ES-I3 (cell line): ENCODE data around the gene DENND4C.
"Not testable (repeated sequence)": the region's sequence is repeated elsewhere in the genome, so short reads cannot be mapped to it uniquely, and the experiment has no call there.

Source experiments
- H3K36me3 ChIP-seq: 2 replicates; pipeline ENCODE4 v1.6.1; 2013; ENCODE audit warnings: mild to moderate bottlenecking, low read length, control low read depth, moderate library complexity; ENCODE audit not compliant: insufficient read depth
- H3K4me1 ChIP-seq: 2 replicates; pipeline ENCODE4 v1.6.1; 2013; ENCODE audit warnings: mild to moderate bottlenecking, control low read depth, low read length; ENCODE audit not compliant: insufficient read depth
- H3K9ac ChIP-seq: 2 replicates; pipeline ENCODE4 v1.6.1; 2013; ENCODE audit warnings: low read depth, mild to moderate bottlenecking, low read length, moderate library complexity
- H3K9me3 ChIP-seq: 2 replicates; pipeline ENCODE4 v1.6.1; 2013; ENCODE audit warnings: mild to moderate bottlenecking, low read length, moderate library complexity; ENCODE audit not compliant: control insufficient read depth, insufficient read depth

The DENND4C gene

GRCh38 chr9:19266778-19267384, 36.4 kb downstream of the DENND4C start:
- H3K9me3 ChIP-seq: peaks cover 14% of the 10 kb centered on the region; the same call in 1 of the 2 replicates
- H3K4me1 ChIP-seq, H3K36me3 ChIP-seq, H3K9ac ChIP-seq: not testable (repeated sequence)

- H3K36me3 ChIP-seq: no peaks in the 10 kb centered on the region
- peaks cover 14% of the 10 kb centered on the region; the same call in 1 of the 2 replicates for H3K9me3 ChIP-seq
- H3K9ac ChIP-seq: no peak overlapping the region
- H3K4me1 ChIP-seq: no peaks in the 10 kb centered on the region
Measured at GRCh38 chr9:19269582-19269981, 39.1 kb downstream of the DENND4C start.

DNA sequence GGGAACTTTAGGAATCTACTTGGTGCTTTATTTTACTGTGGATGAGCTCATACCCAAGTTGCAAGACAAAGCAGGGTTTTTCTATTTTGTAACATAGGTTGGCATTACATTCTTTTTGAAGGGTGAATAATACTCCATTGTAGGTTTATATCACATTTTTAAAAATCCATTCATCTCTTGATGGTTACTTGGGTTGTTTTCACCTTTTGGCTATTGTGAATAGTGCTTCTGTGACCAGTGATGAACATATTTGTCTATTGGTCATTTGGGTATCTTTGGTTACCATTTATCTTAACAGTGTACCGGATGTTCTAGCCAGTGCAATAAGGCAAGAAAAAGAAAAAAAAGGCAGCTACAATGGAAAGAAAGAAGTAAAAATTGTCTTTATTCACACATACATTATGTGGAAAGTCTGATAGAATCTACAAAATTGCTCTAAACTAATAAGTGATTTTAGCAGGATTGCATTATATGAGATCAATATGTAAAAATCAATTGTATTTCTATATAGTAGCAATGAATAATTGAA, 40.0 kb downstream of the DENND4C start:
- H3K36me3 ChIP-seq: no peaks in the 10 kb centered on the region
- no peak overlapping the region for H3K9ac ChIP-seq
- peaks cover 14% of the 10 kb centered on the region; the same call in 1 of the 2 replicates for H3K9me3 ChIP-seq
- no peaks in the 10 kb centered on the region for H3K4me1 ChIP-seq

GRCh38 chr9:19271081-19271480, 40.6 kb downstream of the DENND4C start:
- Histone ChIP-seq H3K4me1 (no peaks in the 10 kb centered on the region), H3K9ac (no peak overlapping the region), H3K9me3 (peaks cover 14% of the 10 kb centered on the region; the same call in 1 of the 2 replicates), H3K36me3 (no peaks in the 10 kb centered on the region)

- H3K9me3 ChIP-seq: no peaks in the 10 kb centered on the region
- H3K9ac ChIP-seq: no peak overlapping the region
- H3K36me3 ChIP-seq: no peaks in the 10 kb centered on the region
- H3K4me1 ChIP-seq: no peaks in the 10 kb centered on the region
Measured at GRCh38 chr9:19281801-19282200, 51.3 kb downstream of the DENND4C start.

DNA sequence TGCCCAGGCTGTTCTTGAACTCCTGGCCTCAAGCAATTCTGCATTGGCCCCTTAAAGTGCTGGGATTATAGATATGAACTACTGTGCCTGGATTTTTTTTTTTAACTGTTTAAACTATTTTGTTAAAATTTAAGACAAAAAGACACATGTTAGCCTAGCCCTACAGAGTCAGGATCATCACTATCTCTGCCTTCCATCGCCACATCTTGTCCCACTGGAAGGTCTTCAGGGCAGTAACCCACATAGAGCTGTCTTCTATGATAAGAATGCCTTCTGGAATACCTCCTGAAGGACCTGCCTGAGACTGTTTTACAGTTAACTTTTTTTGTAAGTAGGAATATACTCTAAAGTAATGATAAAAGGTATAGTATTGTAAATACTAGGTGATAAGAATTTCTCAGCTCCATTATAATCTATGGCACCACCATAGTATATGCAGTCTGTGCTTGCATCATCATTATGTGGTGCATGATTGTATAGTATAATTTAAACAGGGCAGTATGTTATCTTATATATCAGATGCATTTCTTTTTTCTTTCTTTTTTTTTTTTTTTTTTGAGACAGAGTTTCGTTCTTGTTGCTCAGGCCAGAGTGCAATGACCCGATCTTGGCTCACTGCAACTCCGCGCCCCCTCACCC, 52.7 kb downstream of the DENND4C start:
- H3K9ac ChIP-seq: no peak overlapping the region
- no peaks in the 10 kb centered on the region for H3K36me3 ChIP-seq
- H3K9me3 ChIP-seq: no peaks in the 10 kb centered on the region
- no peaks in the 10 kb centered on the region for H3K4me1 ChIP-seq

DNA sequence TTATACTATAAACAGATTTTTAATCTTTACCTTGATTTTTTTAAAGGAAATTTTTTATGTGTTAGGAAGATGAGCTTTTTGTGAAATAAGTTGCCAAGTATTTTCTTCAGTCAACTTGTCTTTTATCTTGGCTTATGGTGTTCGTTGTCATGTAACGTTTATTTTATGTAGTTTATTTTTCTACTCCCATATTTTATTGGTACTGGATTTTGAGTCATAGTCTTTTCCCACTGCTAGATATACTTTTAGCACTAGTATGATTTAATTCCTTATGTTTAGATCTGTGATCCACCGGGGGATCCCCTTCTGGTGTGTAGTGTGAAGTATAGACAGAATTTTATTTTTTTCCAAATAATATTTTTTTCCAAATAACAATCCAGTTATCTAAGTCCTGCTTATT, 54.2 kb downstream of the DENND4C start:
- Histone ChIP-seq H3K9me3 (no peaks in the 10 kb centered on the region), H3K4me1 (no peaks in the 10 kb centered on the region), H3K9ac (no peak overlapping the region), H3K36me3 (no peaks in the 10 kb centered on the region)

DNA sequence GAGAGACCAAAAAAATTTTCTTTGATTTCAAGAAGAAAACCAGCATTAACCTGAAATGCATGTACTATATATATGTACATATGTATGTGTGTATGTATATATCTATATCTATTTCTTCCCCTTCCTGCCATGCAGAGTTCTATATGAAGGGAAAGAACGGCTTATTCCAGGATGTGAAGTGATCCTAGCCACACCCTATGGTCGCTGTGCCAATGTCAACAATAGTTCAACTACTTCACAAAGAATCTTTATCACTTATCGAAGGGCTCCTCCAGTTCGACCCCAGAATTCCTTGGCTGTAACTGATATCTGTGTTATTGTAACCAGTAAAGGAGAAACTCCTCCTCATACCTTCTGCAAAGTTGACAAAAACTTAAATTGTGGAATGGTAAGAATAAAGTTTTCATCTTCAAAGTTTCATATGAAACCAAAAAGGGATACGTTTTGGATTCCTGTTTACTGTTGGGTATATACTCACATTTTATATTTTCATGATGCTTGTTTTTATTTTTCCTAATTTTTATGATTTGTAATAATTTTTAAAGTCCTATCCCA, 56.2 kb downstream of the DENND4C start:
- H3K9ac ChIP-seq: no peak overlapping the region
- no peaks in the 10 kb centered on the region for H3K9me3 ChIP-seq
- H3K36me3 ChIP-seq: no peaks in the 10 kb centered on the region
- H3K4me1 ChIP-seq: no peaks in the 10 kb centered on the region

- Histone ChIP-seq H3K36me3 (no peaks in the 10 kb centered on the region), H3K4me1 (no peaks in the 10 kb centered on the region), H3K9ac (no peak overlapping the region), H3K9me3 (no peaks in the 10 kb centered on the region)
Measured at GRCh38 chr9:19288081-19288480, 57.6 kb downstream of the DENND4C start.

DNA sequence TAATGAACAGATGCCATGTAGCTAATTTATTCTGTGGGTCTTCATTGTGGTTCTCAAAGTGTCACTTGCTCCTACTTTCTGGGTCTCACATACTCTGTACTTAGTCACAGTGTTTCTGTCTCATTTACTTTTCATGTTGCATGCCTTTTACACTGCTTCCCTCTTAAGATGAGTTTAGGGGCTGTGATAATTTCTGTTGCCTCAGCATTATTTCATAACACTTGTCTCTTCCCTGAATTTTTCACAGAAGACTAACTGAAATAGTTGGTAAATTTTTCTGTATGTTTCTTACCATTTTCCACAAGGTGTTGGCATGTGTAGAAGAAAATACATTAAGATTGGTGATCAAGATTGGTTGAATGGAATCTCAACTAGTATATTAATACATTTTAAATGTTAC, 59.6 kb downstream of the DENND4C start:
- Histone ChIP-seq H3K36me3 (no peaks in the 10 kb centered on the region), H3K9ac (no peak overlapping the region), H3K4me1 (no peaks in the 10 kb centered on the region), H3K9me3 (no peaks in the 10 kb centered on the region)

DNA sequence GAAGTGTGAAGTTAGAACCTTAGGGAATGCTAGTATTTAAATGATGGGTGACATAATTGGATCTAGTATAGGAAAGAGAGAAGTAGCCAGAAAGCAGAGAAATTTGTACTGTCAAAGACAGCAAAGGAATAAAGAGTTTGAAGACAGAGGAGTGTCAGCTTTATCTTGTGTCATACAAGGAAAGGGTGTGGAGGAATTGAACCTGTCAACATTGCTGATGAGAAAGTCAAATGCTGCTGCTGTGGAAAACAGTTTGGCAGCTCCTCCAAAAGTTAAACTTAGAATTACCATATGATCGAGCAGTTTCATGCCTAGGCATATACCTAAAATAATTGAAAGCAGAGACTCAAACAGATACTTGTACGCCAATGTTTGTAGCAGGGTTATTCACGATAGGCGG, 63.7 kb downstream of the DENND4C start:
- H3K36me3 ChIP-seq: no peaks in the 10 kb centered on the region
- H3K9ac ChIP-seq: no peak overlapping the region
- no peaks in the 10 kb centered on the region for H3K4me1 ChIP-seq
- no peaks in the 10 kb centered on the region for H3K9me3 ChIP-seq

- no peaks in the 10 kb centered on the region for H3K36me3 ChIP-seq
- no peak overlapping the region for H3K9ac ChIP-seq
- no peaks in the 10 kb centered on the region for H3K4me1 ChIP-seq
- no peaks in the 10 kb centered on the region for H3K9me3 ChIP-seq
Measured at GRCh38 chr9:19298436-19299000, 68.0 kb downstream of the DENND4C start.

DNA sequence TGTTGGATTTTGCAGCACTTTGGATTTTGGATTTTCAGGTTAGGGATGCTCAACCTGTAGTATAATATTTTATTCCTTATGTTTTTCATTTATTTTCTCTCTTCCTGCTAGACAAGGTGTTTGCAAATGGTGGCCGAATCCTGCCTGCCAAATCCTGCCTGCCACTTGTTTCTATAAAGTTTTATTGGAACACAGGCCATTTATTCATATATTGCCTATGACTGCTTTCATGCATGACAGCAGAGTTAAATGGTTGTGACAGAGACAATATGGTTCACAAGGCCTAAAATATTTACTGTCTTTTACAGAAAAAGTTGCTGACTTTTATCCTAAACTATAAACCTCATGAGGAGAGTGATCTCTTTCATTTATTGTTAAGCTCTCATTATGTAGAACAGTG, 72.7 kb downstream of the DENND4C start:
- Histone ChIP-seq H3K4me1 (no peaks in the 10 kb centered on the region), H3K9ac (no peak overlapping the region), H3K9me3 (no peaks in the 10 kb centered on the region), H3K36me3 (no peaks in the 10 kb centered on the region)

GRCh38 chr9:19306568-19306967, 76.1 kb downstream of the DENND4C start:
- no peaks in the 10 kb centered on the region for H3K4me1 ChIP-seq
- no peaks in the 10 kb centered on the region for H3K9me3 ChIP-seq
- no peaks in the 10 kb centered on the region for H3K36me3 ChIP-seq
- no peak overlapping the region for H3K9ac ChIP-seq

GRCh38 chr9:19310246-19310645, 79.8 kb downstream of the DENND4C start:
- no peaks in the 10 kb centered on the region; the same call in 1 of the 2 replicates for H3K4me1 ChIP-seq
- H3K9me3 ChIP-seq: no peaks in the 10 kb centered on the region
- H3K9ac ChIP-seq: no peak overlapping the region
- H3K36me3 ChIP-seq: no peaks in the 10 kb centered on the region
